PC-9 (cell line): ENCODE results near the gene LRP11. TPM values are rescaled to one million over a fixed set of nuclear protein-coding genes. Genes with fewer than 3 reads are reported as not detected.
A peak's percentile ranks its signal among the peaks of the same experiment; 100 is the strongest.
"Not testable (repeated sequence)": the region's sequence is repeated elsewhere in the genome, so short reads cannot be mapped to it uniquely, and the experiment has no call there.

Experiments used
- BruUV-seq: library from RNA; stranded (reverse); fragments of 400-500 nt; replicated peaks from 2 replicates; lab custom pipeline; 2021; lab: Mats Ljungman, UMichigan
- CTCF ChIA-PET: fragments of 300-600 bp; sonication (Branson Sonifier 250); formaldehyde crosslinking; loops from one replicate; lab custom pipeline; 2022; ENCODE audit warnings: antibody characterized with exemption; lab: Charles Lee
- POLR2A ChIA-PET: fragments of 300-600 bp; sonication (Branson Sonifier 250); formaldehyde crosslinking; loops from one replicate; lab custom pipeline; 2022; ENCODE audit warnings: antibody characterized with exemption; ENCODE audit not compliant: unreplicated experiment; lab: Charles Lee
- DNase-seq, 2 experiments: peaks; one replicate each; pipeline versions ENCODE4 v3.0.0 to v3.0.0-alpha.2; 2015 to 2022; ENCODE audit warnings: mixed read lengths in 1 of 2
- H2AFZ ChIP-seq: fragments of 200-600 bp; sonication (generic); 2 replicates; pipeline ENCODE4 v1.8.1; 2017; ENCODE audit warnings: antibody characterized with exemption
- H3F3A ChIP-seq: fragments of 200-600 bp; sonication (generic); 2 replicates; pipeline ENCODE4 v1.8.1; 2017; ENCODE audit warnings: antibody characterized with exemption, mild to moderate bottlenecking, low read depth; ENCODE audit not compliant: insufficient read depth
- H3K27ac ChIP-seq: fragments of 200-600 bp; sonication (generic); 2 replicates; pipeline ENCODE4 v1.6.1; 2016; ENCODE audit warnings: mixed run types
- H3K27me3 ChIP-seq: fragments of 200-600 bp; sonication (generic); 2 replicates; pipeline ENCODE4 v1.6.1; 2016; ENCODE audit warnings: low read depth, mixed run types; ENCODE audit not compliant: insufficient read depth
- H3K36me3 ChIP-seq: fragments of 200-600 bp; sonication (generic); 2 replicates; pipeline ENCODE4 v1.6.1; 2016; ENCODE audit warnings: low read depth, mixed run types
- H3K4me1 ChIP-seq: fragments of 200-600 bp; sonication (generic); replicated peaks from 2 replicates; pipeline ENCODE4 v1.6.1; 2016; ENCODE audit warnings: mixed run types; ENCODE audit not compliant: insufficient read depth
- H3K4me2 ChIP-seq: fragments of 200-600 bp; sonication (generic); 2 replicates; pipeline ENCODE4 v1.6.1; 2017; ENCODE audit warnings: mixed run types
- H3K4me3 ChIP-seq: fragments of 200-600 bp; sonication (generic); 2 replicates; pipeline ENCODE4 v1.6.1; 2016; ENCODE audit warnings: mixed run types
- H3K79me2 ChIP-seq: fragments of 200-600 bp; sonication (generic); 2 replicates; pipeline ENCODE4 v1.6.1; 2017; ENCODE audit warnings: low read depth, mixed run types
- H3K9me2 ChIP-seq: fragments of 200-600 bp; sonication (generic); 2 replicates; pipeline ENCODE4 v1.8.1; 2017; ENCODE audit warnings: mild to moderate bottlenecking; ENCODE audit not compliant: insufficient read depth
- H3K9me3 ChIP-seq: fragments of 200-600 bp; sonication (generic); 2 replicates; pipeline ENCODE4 v1.8.1; 2016; ENCODE audit warnings: low read depth; ENCODE audit not compliant: insufficient read depth
- H4K20me1 ChIP-seq: fragments of 200-600 bp; sonication (generic); 2 replicates; pipeline ENCODE4 v1.8.1; 2017; ENCODE audit not compliant: insufficient read depth
- EZH2 ChIP-seq: fragments of 200-600 bp; sonication (generic); IDR thresholded peaks from 2 replicates; pipeline ENCODE4 v1.8.0; 2017; ENCODE audit warnings: antibody characterized with exemption, low read depth
- intact Hi-C: fragments of 100-400 bp; cut with micrococcal nuclease; formaldehyde crosslinking; loops from one replicate; pipeline ENCODE4 v1.10.0; 2022; ENCODE audit not compliant: unreplicated experiment
- total RNA-seq: library from RNA; stranded (reverse); gene quantifications from 2 replicates; pipeline ENCODE4 v1.2.3, GENCODE V29; 2021
- TF ChIP-seq, protein P1 (sequence below): fragments of 200-600 bp; sonication (generic); conservative IDR thresholded peaks from 2 replicates; pipeline ENCODE4 v1.6.1; 2017; ENCODE audit warnings: mixed run types, antibody characterized with exemption, mild to moderate bottlenecking, moderate library complexity

Gene LRP11
- total RNA-seq, 1 experiment from 2014 or later = 38.6 TPM

- H3K9me3 ChIP-seq = no peaks in the 10 kb centered on the region
- H3K36me3 ChIP-seq = peaks cover 13% of the 10 kb centered on the region
- no TSS peak for BruUV-seq
- no peak overlapping the region for H3K4me3 ChIP-seq
- no peak for DNase-seq
- peak overlapping the region; percentile 28; the same call in 1 of the 2 replicates for H3K4me2 ChIP-seq
- H3K27me3 ChIP-seq = no peaks in the 10 kb centered on the region
- H3K9me2 ChIP-seq = no peaks in the 10 kb centered on the region
- TF ChIP-seq, protein P1, sequence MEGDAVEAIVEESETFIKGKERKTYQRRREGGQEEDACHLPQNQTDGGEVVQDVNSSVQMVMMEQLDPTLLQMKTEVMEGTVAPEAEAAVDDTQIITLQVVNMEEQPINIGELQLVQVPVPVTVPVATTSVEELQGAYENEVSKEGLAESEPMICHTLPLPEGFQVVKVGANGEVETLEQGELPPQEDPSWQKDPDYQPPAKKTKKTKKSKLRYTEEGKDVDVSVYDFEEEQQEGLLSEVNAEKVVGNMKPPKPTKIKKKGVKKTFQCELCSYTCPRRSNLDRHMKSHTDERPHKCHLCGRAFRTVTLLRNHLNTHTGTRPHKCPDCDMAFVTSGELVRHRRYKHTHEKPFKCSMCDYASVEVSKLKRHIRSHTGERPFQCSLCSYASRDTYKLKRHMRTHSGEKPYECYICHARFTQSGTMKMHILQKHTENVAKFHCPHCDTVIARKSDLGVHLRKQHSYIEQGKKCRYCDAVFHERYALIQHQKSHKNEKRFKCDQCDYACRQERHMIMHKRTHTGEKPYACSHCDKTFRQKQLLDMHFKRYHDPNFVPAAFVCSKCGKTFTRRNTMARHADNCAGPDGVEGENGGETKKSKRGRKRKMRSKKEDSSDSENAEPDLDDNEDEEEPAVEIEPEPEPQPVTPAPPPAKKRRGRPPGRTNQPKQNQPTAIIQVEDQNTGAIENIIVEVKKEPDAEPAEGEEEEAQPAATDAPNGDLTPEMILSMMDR = no peak
- no peak for TF ChIP-seq EZH2
- H3K4me1 ChIP-seq = peaks cover 86% of the 10 kb centered on the region
- peaks cover 49% of the 10 kb centered on the region for H3F3A ChIP-seq
- H4K20me1 ChIP-seq = 0 out of 2 replicates have a peak, but pooled peaks cover 3% of the 10 kb centered on the region
- peaks cover 41% of the 10 kb centered on the region for H3K79me2 ChIP-seq
- intact Hi-C loops = no loop called here
- ChIA-PET POLR2A (no interaction called here), CTCF (no interaction called here)
- H2AFZ ChIP-seq = no peak overlapping the region
- no peak overlapping the region for H3K27ac ChIP-seq
These were observed 19.7 kb downstream of the LRP11 start for GRCh38 chr6:149844480-149844879.

DNA sequence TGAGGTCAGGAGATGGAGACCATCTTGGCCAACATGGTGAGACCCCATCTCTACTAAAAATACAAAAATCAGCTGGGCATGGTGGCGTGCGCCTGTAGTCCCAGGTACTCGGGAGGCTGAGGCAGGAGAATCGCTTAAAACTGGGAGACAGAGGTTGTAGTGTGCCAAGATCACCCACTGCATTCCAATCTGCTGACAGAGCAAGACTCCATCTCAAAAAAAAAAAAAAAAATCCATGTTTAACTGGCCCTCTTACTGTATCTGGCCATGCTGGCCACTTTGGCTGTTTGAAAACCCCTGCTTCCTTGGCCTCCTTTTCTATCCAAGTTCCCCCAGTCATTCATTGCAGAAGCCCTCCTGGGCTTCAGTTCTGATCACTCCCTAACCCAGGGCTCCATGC, 20.1 kb downstream of the LRP11 start:
- Histone ChIP-seq H3K79me2 (peaks cover 37% of the 10 kb centered on the region), H3K4me1 (peaks cover 83% of the 10 kb centered on the region), H3K4me2 (peak overlapping the region; percentile 28; the same call in 1 of the 2 replicates), H3F3A (peaks cover 45% of the 10 kb centered on the region), H3K36me3 (peaks cover 13% of the 10 kb centered on the region)
- H3K9me2 ChIP-seq, H3K27ac ChIP-seq, H3K4me3 ChIP-seq, CTCF ChIA-PET, H2AFZ ChIP-seq, intact Hi-C loops, BruUV-seq, H3K9me3 ChIP-seq, H3K27me3 ChIP-seq, POLR2A ChIA-PET, H4K20me1 ChIP-seq: not testable (repeated sequence)
- DNase-seq = peak in 1 of 2 experiments; percentile 54

DNA sequence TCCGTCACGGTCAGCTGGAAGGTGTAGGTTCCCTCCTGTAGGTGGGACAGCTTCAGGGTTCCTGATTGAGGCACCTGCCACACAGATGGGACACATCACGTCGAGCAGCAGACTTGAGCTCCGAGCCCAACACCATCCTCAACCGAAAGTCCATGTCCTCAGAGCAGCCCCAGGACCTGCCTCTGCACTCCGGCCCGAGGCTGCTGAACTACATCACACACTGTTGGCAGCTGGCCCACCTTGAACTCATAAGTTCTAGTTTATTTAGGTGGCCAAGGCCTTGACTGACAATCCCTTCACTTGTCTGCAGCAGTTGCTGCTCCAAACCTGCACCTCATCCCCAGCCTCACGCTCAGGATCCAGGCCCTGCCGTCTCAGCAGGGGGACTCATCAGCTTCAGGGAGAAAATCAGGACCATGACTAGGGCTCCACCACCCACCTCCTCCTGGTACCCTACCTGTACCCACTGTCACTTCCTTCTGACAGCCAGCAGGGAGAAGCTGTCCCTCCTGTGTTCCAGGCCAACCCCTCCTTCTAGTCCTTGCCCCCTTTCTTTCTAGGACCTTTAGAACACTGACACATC, 21.0 kb downstream of the LRP11 start:
- Histone ChIP-seq H2AFZ (no peak overlapping the region), H3K4me2 (0 out of 2 replicates have a peak overlapping the region, but pooled peaks have one; percentile 10), H3K4me1 (peaks cover 74% of the 10 kb centered on the region), H3K79me2 (peaks cover 30% of the 10 kb centered on the region), H3K9me3 (no peaks in the 10 kb centered on the region), H3K27ac (peak overlapping the region; percentile 33), H3K36me3 (peaks cover 13% of the 10 kb centered on the region), H4K20me1 (0 out of 2 replicates have a peak, but pooled peaks cover 3% of the 10 kb centered on the region), H3K27me3 (no peaks in the 10 kb centered on the region), H3K9me2 (no peaks in the 10 kb centered on the region), H3K4me3 (no peak overlapping the region), H3F3A (peaks cover 36% of the 10 kb centered on the region)
- DNase-seq = no peak
- BruUV-seq = no TSS peak
- intact Hi-C loops = no loop called here
- POLR2A ChIA-PET = no interaction called here
- TF ChIP-seq EZH2 = no peak
- TF ChIP-seq, protein P1 = no peak
- CTCF ChIA-PET = no interaction called here
